Gastrocnemius medialis (tissue), 4 donors: ENCODE measurements around the gene GRPEL2. TPM values are rescaled to one million over a fixed set of nuclear protein-coding genes. Genes with fewer than 3 reads are reported as not detected.

ENCODE experiments used
- ATAC-seq, 2 donors: fragments of 150-250 bp; one replicate each; pipeline ENCODE4 v1.9.1; 2016
- DNase-seq, 2 donors: peaks; one replicate each; pipeline ENCODE4 v3.0.0-alpha.2; 2019
- H3K27ac ChIP-seq, 4 donors: fragments of 200-600 bp; sonication (generic); 1 replicate in 1 of 4; 2 replicates in 3 of 4; pipeline ENCODE4 v1.5.1; 2016 to 2018; ENCODE audit warnings: mild to moderate bottlenecking in 2 of 4, moderate library complexity in 1 of 4
- H3K27me3 ChIP-seq, 3 donors: fragments of 200-600 bp; sonication (generic) in 2 of 3; 1 replicate in 1 of 3; 2 replicates in 2 of 3; pipeline versions ENCODE4 v1.5.1 to v1.6.0; 2016 to 2019; ENCODE audit warnings: mild to moderate bottlenecking in 1 of 3, moderate library complexity in 1 of 3
- H3K36me3 ChIP-seq, 2 donors: fragments of 200-600 bp; sonication (generic) in 1 of 2; one replicate each; pipeline ENCODE4 v1.5.1; 2017 to 2018
- H3K4me1 ChIP-seq, 2 donors: fragments of 200-600 bp; sonication (generic) in 1 of 2; one replicate each; pipeline ENCODE4 v1.5.1; 2016 to 2017; ENCODE audit warnings: mild to moderate bottlenecking in 2 of 2
- H3K4me3 ChIP-seq, 4 donors: fragments of 200-600 bp; sonication (generic) in 3 of 4; 1 replicate in 1 of 4; 2 replicates in 3 of 4; pipeline ENCODE4 v1.5.1; 2016 to 2019; ENCODE audit warnings: mild to moderate bottlenecking in 2 of 4
- H3K9me3 ChIP-seq, 3 donors: fragments of 200-600 bp; sonication (generic) in 2 of 3; 1 replicate in 1 of 3; 2 replicates in 2 of 3; pipeline ENCODE4 v1.5.1; 2016 to 2019
- CTCF ChIP-seq, 5 experiments: fragments of 450-650 bp in 3 of 5; fragments of 200-600 bp in 2 of 5; sonication (generic) in 2 of 5; IDR thresholded peaks in 4 of 5; conservative IDR thresholded peaks in 1 of 5; 1 replicate in 4 of 5; 2 replicates in 1 of 5; pipeline ENCODE4 v1.5.1; 2016 to 2019; ENCODE audit warnings: antibody characterized with exemption in 5 of 5, mild to moderate bottlenecking in 3 of 5, moderate library complexity in 3 of 5
- POLR2A ChIP-seq, 2 donors: fragments of 450-650 bp; IDR thresholded peaks; one replicate each; pipeline ENCODE4 v1.6.1; 2017; ENCODE audit warnings: antibody characterized with exemption in 2 of 2, mild to moderate bottlenecking in 2 of 2, moderate library complexity in 2 of 2
- in situ Hi-C, 4 donors: fragments of 200-750 bp; cut with MboI; loops; one replicate each; pipeline versions ENCODE4 v1.15.0 to v1.8.0; 2017; ENCODE audit warnings: low sequenced_read_pairs in 4 of 4
- intact Hi-C: fragments of 100-400 bp; cut with DNase I; formaldehyde crosslinking; loops from one replicate; pipeline ENCODE4 v1.15.1; 2023; ENCODE audit warnings: low total_unique reads
- total RNA-seq, 4 donors: library from RNA; depleted of rRNA; stranded (reverse); fragments of >200 nt; gene quantifications; one replicate each; pipeline versions ENCODE4 v1.1.0 to v1.2.3, GENCODE V29; 2016

Gene GRPEL2
- total RNA-seq, 4 donors from 2014 or later: 7.8 to 13.3 (median 9.9) TPM

DNA sequence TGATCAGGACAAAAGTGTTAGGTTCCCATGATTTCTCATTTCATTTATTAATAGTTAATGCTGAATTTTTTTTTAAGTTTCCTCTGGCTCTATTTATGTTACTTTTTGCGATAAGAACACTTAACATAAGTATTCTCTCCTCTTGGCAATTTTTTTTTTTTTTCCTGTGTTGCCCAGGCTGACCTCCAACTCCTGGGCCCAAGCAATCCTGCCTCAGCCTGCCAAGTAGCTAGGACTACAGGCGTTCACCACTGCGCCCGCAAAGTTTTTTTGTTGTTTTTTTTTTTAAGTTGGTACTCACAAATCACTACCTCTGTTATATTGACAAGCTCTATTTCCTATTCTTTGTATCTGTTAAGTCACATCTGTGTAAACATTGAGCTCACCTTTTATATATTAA, 6.9 kb downstream of the GRPEL2 start:
- Histone ChIP-seq H3K4me1 (no peaks in the 10 kb centered on the region), H3K9me3 (no peaks in the 10 kb centered on the region), H3K27me3 (no peaks in the 10 kb centered on the region), H3K4me3 (no peak overlapping the region), H3K36me3 (peaks cover 0 to 68% of the 10 kb centered on the region in 2 donors), H3K27ac (no peak overlapping the region)
- intact Hi-C loops: loop anchor here (10.0 kb wide), 1 partner anchor 217 kb away; no protein-coding TSS in a partner anchor
- TF ChIP-seq POLR2A (IDR thresholded peaks at IDR 0.05) (no peak), CTCF (IDR thresholded peaks at IDR 0.05 in 4 of 5, conservative IDR thresholded peaks at IDR 0.05 in 1 of 5) (no peak)
- ATAC-seq: no peak
- no peak for DNase-seq
- in situ Hi-C loops: no loop called here

GRCh38 chr5:149353911-149354310, 8.6 kb downstream of the GRPEL2 start:
- TF ChIP-seq CTCF (IDR thresholded peaks at IDR 0.05 in 4 of 5, conservative IDR thresholded peaks at IDR 0.05 in 1 of 5) (no peak), POLR2A (IDR thresholded peaks at IDR 0.05) (no peak)
- no peak for DNase-seq
- no peaks in the 10 kb centered on the region for H3K27me3 ChIP-seq
- no peaks in the 10 kb centered on the region for H3K9me3 ChIP-seq
- peaks cover 3 to 9% of the 10 kb centered on the region in 2 donors for H3K4me1 ChIP-seq
- in situ Hi-C loops (no loop called here), intact Hi-C loops (loop anchor here (10.0 kb wide), 1 partner anchor 219 kb away; no protein-coding TSS in a partner anchor)
- H3K27ac ChIP-seq: no peak overlapping the region
- H3K4me3 ChIP-seq: no peak overlapping the region
- no peak for ATAC-seq
- H3K36me3 ChIP-seq: peaks cover 0 to 54% of the 10 kb centered on the region in 2 donors

DNA sequence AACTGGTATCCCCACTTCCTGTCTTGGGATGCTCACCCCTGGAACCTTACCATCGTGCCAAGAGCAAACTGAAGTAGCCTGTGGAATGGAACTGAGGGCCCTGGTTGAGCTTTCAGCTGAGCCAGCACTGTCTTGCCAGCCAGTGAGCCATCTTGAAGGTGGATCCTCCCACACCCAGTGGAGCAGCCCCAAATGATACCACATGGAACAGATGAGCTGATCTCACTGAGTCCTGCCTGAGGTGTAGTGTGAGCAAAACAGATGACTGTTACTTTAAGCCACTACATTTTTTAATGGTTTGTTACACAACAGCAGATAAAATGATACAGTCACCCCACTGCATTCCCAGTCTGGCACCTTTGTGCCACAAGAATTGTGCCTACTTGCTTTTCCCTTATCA, 10.4 kb downstream of the GRPEL2 start:
- TF ChIP-seq CTCF (IDR thresholded peaks at IDR 0.05 in 4 of 5, conservative IDR thresholded peaks at IDR 0.05 in 1 of 5): no peak
- in situ Hi-C loops: no loop called here
- intact Hi-C loops: loop anchor here (10.0 kb wide), 1 partner anchor 221 kb away; no protein-coding TSS in a partner anchor
- Histone ChIP-seq H3K9me3 (no peaks in the 10 kb centered on the region), H3K27me3 (no peaks in the 10 kb centered on the region), H3K27ac (no peak overlapping the region), H3K4me3 (no peak overlapping the region), H3K36me3 (peaks cover 0 to 37% of the 10 kb centered on the region in 2 donors), H3K4me1 (peaks cover 3 to 9% of the 10 kb centered on the region in 2 donors)
- DNase-seq (no peak), ATAC-seq (no peak)

DNA sequence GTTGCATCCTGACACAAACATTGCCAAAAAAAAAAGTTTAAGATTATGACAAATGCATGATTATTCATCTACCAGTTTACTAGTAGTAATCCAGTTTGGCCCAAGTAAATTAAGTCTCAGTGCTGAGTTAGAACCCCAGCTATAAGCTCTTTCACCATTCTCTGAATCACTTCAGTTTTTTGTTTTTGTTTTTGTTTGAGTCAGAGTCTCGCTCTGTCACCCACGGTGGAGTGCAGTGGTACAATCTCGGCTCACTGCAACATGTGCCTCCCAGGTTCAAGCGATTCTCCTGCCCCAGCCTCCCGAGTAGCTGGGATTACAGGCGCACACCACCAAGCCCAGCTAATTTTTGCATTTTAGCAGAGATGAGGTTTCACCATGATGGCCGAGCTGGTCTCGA, 11.1 kb downstream of the GRPEL2 start:
- intact Hi-C loops (loop anchor here (10.0 kb wide), 1 partner anchor 222 kb away; no protein-coding TSS in a partner anchor), in situ Hi-C loops (no loop called here)

More for the DNA sequence above, 11.1 kb downstream of the GRPEL2 start:
- Histone ChIP-seq H3K27me3 (no peaks in the 10 kb centered on the region), H3K4me1 (peaks cover 3 to 9% of the 10 kb centered on the region in 2 donors), H3K27ac (no peak overlapping the region), H3K4me3 (no peak overlapping the region), H3K36me3 (peaks cover 0 to 30% of the 10 kb centered on the region in 2 donors), H3K9me3 (no peaks in the 10 kb centered on the region)
- no peak for ATAC-seq
- DNase-seq: no peak
- no peak for TF ChIP-seq POLR2A (IDR thresholded peaks at IDR 0.05)
- no peak for TF ChIP-seq CTCF (IDR thresholded peaks at IDR 0.05 in 4 of 5, conservative IDR thresholded peaks at IDR 0.05 in 1 of 5)
